HUES6 (cell line): ENCODE results near the gene CAAP1.

Source experiments
- H3K27ac ChIP-seq: 2 replicates; pipeline ENCODE4 v1.7.0; 2013; ENCODE audit warnings: low read depth, mild to moderate bottlenecking, low read length, inconsistent platforms
- H3K27me3 ChIP-seq: 2 replicates; pipeline ENCODE4 v1.6.1; 2013; ENCODE audit warnings: low read length; ENCODE audit not compliant: control insufficient read depth, insufficient read depth
- H3K36me3 ChIP-seq: 2 replicates; pipeline ENCODE4 v1.6.1; 2013; ENCODE audit warnings: low read length; ENCODE audit not compliant: control insufficient read depth, insufficient read depth
- H3K4me1 ChIP-seq: 2 replicates; pipeline ENCODE4 v1.6.1; 2013; ENCODE audit warnings: low read length; ENCODE audit not compliant: control insufficient read depth, insufficient read depth
- H3K4me3 ChIP-seq: 2 replicates; pipeline ENCODE4 v1.5.1; 2013; ENCODE audit warnings: low read depth, low read length
- H3K9ac ChIP-seq: one replicate; pipeline ENCODE4 v1.6.1; 2013; ENCODE audit warnings: mild to moderate bottlenecking, low read length
- H3K9me3 ChIP-seq: 2 replicates; pipeline ENCODE4 v1.6.1; 2013; ENCODE audit warnings: low read depth, low read length; ENCODE audit not compliant: control insufficient read depth, insufficient read depth

CAAP1 gene, protein sequence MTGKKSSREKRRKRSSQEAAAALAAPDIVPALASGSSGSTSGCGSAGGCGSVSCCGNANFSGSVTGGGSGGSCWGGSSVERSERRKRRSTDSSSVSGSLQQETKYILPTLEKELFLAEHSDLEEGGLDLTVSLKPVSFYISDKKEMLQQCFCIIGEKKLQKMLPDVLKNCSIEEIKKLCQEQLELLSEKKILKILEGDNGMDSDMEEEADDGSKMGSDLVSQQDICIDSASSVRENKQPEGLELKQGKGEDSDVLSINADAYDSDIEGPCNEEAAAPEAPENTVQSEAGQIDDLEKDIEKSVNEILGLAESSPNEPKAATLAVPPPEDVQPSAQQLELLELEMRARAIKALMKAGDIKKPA

DNA sequence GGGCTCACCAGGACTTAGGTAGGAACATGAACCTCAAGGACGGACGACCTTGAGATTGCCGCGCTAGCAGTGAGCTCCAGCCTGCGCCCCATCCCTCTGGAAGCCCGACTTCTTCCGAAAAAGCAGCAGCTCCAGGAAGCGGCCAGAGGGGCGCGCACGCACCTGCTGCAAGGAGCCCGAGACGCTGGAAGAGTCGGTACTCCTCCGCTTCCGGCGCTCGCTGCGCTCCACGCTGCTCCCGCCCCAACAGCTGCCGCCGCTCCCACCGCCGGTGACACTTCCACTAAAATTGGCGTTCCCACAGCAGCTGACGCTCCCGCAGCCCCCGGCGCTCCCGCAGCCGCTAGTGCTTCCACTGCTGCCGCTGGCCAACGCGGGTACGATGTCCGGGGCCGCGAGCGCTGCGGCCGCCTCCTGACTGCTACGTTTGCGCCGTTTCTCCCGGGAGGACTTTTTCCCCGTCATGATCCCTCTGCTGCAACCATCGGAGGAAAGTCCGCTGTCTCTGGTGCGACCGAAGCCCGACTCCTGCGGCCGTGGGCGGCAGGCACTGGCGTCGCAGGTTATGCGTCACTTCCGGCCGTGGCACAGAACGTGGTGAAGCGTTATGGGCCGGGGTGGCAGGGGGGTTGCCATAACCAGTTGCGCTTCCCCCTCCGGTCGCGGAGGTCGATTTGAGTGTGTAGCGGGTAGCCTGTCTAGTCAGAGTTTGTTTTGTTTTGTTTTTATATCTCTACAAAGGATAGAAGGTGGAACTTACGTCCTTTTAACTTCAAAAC lies at the start of gene CAAP1:
CAAP1 (minus strand) TSS at position 552 of the 779 bp plus-strand sequence; CDS start at position 465, 87 bp downstream.
- H3K36me3 ChIP-seq = peaks cover 13% of the 10 kb centered on the region
- H3K9me3 ChIP-seq = no peaks in the 10 kb centered on the region
- H3K4me3 ChIP-seq = peak within 1 kb of the TSS; percentile 89
- peak within 1 kb of the TSS; percentile 96 for H3K9ac ChIP-seq
- H3K27me3 ChIP-seq = no peaks in the 10 kb centered on the region
- peak within 1 kb of the TSS; percentile 91 for H3K27ac ChIP-seq
- peaks cover 11% of the 10 kb centered on the region for H3K4me1 ChIP-seq

DNA sequence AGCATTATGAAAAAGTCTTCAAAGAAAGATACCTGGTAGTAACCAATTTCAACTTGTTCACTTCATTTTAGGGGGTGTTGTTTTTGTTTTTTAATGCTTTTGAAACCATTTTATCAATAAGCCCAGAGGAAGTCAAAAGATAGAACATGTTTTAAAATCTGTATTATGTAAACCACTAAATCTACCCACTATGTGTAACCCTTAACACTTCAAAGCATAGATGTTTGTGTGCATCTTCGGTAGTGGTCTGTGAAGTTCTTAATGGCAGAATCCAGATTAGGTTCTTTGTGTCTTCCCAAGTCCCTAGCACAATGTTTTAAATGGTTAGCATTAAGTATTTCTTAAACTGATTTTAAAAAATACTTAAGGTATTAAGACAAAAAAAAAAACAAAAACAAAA lies 48.2 kb upstream of the CAAP1 start:
- Histone ChIP-seq H3K4me3 (no peak overlapping the region), H3K9ac (no peak overlapping the region), H3K27ac (no peak overlapping the region), H3K4me1 (peaks cover 6% of the 10 kb centered on the region; the same call in 1 of the 2 replicates), H3K27me3 (no peaks in the 10 kb centered on the region), H3K36me3 (peaks cover 13% of the 10 kb centered on the region), H3K9me3 (peaks cover 15% of the 10 kb centered on the region; the same call in 1 of the 2 replicates)

DNA sequence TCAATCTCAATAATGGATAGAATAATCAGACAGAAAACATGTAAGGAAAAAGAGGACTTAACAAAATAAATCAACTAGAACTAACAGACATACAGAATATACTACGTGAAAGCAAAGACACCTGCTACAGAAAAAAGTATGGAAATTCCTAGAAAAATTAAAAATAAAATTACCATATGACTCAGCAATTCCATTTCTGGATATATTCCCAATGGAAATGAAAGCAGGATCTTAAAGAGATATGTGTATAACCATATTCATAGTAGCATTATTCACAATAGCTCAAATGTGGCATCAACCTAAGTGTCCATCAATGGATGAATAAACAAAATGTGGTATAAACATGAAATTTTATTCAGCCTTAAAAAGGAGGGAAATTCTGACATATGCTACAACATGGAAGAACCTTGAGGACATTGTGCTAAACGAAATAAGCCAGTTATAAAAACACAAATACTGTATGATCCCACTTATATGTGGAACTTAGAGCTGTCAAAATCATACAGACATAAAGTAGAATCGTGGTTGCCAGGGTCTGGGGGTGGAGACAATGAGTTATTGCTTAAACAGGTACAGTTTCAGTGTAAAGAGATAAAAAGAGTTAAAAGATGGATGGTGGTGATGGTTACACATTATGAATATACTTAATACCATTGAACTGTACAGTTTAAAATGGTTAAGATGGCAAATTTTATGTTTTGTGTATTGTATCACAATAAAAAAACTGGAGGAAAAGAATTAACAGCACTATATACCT lies 47.5 kb upstream of the CAAP1 start:
- Histone ChIP-seq H3K4me3 (no peak overlapping the region), H3K27ac (no peak overlapping the region), H3K36me3 (peaks cover 16% of the 10 kb centered on the region), H3K27me3 (no peaks in the 10 kb centered on the region), H3K9ac (no peak overlapping the region), H3K4me1 (peaks cover 6% of the 10 kb centered on the region; the same call in 1 of the 2 replicates), H3K9me3 (peaks cover 15% of the 10 kb centered on the region; the same call in 1 of the 2 replicates)

DNA sequence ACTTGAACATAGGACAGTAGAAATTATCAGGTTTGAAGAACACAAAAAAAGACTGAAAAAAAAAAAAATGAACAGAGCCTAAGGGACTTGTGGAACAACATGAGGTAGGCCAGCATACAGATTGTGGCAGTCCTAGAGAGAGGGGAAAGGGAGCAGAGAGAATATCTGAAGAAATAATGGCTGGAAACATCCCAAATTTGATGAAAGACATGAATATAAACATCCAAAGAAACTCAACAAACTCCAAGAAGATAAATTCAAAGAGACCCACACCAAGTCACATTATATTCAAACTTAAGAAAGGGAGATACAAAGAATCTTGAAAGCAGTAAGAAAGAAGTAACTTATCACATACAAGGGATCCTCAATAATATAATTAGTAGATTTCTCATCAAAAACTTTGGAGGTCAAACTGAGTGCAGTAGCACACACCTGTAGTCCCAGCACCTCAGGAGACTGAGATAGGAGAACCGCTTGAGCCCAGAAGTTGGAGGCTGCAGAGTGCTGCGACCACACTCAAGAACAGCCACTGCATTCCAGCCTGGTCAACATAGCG lies 45.3 kb upstream of the CAAP1 start:
- Histone ChIP-seq H3K9me3 (peaks cover 15% of the 10 kb centered on the region; the same call in 1 of the 2 replicates), H3K9ac (no peak overlapping the region), H3K36me3 (peaks cover 9% of the 10 kb centered on the region; the same call in 1 of the 2 replicates), H3K27ac (no peak overlapping the region), H3K4me3 (no peak overlapping the region), H3K27me3 (no peaks in the 10 kb centered on the region), H3K4me1 (peaks cover 6% of the 10 kb centered on the region; the same call in 1 of the 2 replicates)

DNA sequence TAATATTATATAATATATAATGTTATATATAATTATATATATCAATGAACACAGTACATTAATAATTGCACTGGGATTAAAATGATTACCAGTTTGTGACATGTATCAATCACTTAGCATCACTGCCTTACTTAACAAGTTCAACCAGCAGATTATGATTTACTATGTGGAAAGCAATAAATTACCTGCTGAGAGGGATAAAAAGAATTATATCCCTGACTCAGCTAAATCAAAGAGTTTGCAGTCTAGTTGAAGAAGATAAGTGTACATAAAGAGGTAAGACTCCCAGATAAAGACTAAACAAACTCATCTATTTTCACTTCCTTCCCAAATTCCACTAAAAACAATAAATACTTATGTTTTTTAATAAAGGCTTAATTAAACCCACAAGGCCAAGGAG lies 43.2 kb upstream of the CAAP1 start:
- no peak overlapping the region for H3K27ac ChIP-seq

DNA sequence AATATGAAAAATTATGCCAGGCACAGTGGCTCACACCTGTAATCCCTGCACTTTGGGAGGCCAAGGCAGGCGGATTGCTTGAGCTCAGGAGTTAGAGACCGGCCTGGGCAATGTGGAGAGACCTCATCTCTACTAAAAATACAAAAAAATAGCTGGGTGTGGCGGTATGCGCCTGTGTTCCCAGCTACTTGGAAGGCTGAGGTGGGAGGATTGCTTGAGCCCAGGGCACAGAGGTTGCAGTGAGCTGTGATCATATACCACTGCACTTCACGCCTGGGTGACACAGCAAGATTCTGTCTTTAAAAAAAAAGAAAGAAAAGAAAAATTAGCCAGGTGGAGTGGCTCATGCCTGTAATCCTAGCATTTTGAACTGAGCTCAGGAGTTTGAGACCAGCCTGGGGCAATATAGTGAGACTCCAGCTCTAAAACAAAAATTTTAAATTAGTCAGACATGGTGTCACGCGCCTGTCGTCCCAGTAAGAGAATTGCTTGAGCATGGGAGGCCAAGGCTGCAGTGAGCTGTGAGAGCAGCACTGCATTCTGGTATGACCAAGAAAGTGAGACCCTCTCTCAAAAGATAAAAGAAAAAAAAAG lies 36.4 kb upstream of the CAAP1 start:
- H3K9ac ChIP-seq = no peak overlapping the region
- H3K4me1 ChIP-seq = no peaks in the 10 kb centered on the region
- no peaks in the 10 kb centered on the region for H3K27me3 ChIP-seq
- no peaks in the 10 kb centered on the region for H3K9me3 ChIP-seq
- no peak overlapping the region for H3K4me3 ChIP-seq
- no peak overlapping the region for H3K27ac ChIP-seq
- H3K36me3 ChIP-seq = peaks cover 63% of the 10 kb centered on the region

More for the DNA sequence above, 43.2 kb upstream of the CAAP1 start:
- Histone ChIP-seq H3K9me3 (peaks cover 15% of the 10 kb centered on the region; the same call in 1 of the 2 replicates), H3K9ac (no peak overlapping the region), H3K4me3 (no peak overlapping the region), H3K36me3 (peaks cover 20% of the 10 kb centered on the region), H3K4me1 (peaks cover 6% of the 10 kb centered on the region; the same call in 1 of the 2 replicates), H3K27me3 (no peaks in the 10 kb centered on the region)

DNA sequence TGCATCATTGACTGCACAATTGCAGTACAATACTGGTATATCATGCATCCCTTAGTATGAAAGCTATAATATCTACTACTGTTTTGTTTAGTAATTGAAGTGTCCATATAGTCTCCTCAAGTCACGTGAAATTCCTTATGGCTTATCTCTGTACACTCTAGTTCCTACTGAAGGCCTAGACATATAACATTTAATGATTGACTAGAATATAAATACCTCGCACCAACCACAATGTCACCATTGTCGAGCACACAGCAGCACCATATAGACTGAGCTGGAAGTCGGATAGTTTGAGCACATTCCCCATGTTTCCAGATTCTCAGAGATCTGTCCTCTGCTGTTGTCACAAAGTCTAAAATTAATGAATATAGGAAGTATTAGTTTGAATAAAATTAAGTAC lies 33.0 kb upstream of the CAAP1 start:
- Histone ChIP-seq H3K4me3 (no peak overlapping the region), H3K27me3 (no peaks in the 10 kb centered on the region), H3K9ac (no peak overlapping the region), H3K4me1 (no peaks in the 10 kb centered on the region), H3K36me3 (peaks cover 83% of the 10 kb centered on the region), H3K27ac (no peak overlapping the region), H3K9me3 (no peaks in the 10 kb centered on the region)

DNA sequence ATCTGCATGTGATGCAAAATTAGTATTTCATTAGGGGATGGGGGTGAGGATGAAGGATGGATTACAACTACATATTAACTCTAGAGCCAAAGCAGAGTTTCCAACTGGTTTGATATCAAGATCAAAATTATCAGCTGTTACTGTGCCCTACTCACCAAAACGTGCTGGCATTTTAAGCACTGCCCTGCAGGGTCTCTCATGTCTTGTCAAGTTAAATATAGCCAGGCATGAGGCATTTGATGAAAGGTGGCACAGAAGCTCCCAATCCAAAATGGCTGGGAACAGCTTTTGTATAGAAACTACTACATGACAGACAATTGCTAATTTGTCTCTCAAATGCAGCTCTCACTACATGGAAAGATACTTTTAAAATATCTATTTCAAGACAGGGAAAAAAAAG lies 27.1 kb upstream of the CAAP1 start:
- no peaks in the 10 kb centered on the region for H3K27me3 ChIP-seq
- H3K36me3 ChIP-seq = peaks cover 95% of the 10 kb centered on the region
- no peak overlapping the region for H3K27ac ChIP-seq
- H3K9me3 ChIP-seq = no peaks in the 10 kb centered on the region
- H3K9ac ChIP-seq = no peak overlapping the region
- H3K4me1 ChIP-seq = no peaks in the 10 kb centered on the region
- H3K4me3 ChIP-seq = no peak overlapping the region

DNA sequence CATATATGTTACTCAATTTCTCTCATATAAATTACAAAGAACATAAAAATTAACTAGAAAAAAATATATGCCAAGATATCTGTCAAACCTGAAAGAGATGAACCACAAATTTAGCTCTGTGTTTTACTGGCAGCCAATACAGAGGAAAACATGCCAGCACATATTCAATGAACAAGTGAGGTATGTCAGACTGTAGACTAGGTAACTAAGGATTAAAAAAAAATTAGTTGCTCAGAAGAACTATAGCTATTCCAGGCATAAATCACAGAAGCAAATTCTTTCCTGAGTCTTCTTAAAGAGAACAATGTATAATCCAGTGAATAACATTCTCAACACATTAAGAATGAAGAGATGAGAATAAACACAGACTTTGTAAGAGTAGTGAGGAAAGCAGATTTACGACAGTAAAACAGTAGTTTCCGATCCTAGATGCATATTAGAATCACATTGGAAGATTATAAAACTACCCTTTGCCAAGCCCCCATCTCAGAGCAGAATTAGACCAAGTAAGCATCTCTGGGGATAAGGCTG lies 20.6 kb upstream of the CAAP1 start:
- no peaks in the 10 kb centered on the region for H3K27me3 ChIP-seq
- no peak overlapping the region for H3K9ac ChIP-seq
- H3K9me3 ChIP-seq = no peaks in the 10 kb centered on the region
- H3K4me1 ChIP-seq = no peaks in the 10 kb centered on the region
- H3K27ac ChIP-seq = no peak overlapping the region
- no peak overlapping the region for H3K4me3 ChIP-seq
- peaks cover 75% of the 10 kb centered on the region for H3K36me3 ChIP-seq

DNA sequence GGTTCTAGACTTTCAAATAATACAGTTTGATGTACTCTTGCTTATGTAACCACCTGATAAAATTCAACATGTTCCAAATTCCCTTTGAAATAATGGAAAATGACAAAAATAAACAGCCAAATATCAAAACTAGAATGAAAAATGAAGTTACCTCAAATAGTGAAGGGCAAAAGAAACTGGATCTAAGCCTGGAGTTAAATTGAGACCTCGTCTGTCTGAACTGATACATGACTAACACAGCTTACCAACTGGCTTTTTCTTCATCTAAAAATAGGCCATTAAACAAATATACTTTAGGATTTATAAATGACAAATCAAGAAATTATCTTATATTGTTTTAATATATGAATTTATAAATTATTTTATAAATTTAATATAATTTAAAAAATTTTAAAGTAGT lies 12.1 kb upstream of the CAAP1 start:
- Histone ChIP-seq H3K4me1 (no peaks in the 10 kb centered on the region), H3K27ac (no peak overlapping the region), H3K9me3 (no peaks in the 10 kb centered on the region), H3K27me3 (no peaks in the 10 kb centered on the region), H3K9ac (no peak overlapping the region), H3K4me3 (no peak overlapping the region), H3K36me3 (peaks cover 60% of the 10 kb centered on the region)
